Gastroesophageal sphincter (tissue), 4 donors: Measurements from ENCODE around the gene C1orf35. TPM values are rescaled to one million over a fixed set of nuclear protein-coding genes. Genes with fewer than 3 reads are reported as not detected.

Source experiments
- ATAC-seq: fragments of 150-250 bp; one replicate; pipeline ENCODE4 v1.9.1; 2016; ENCODE audit warnings: mild to moderate bottlenecking, moderate library complexity
- H3K27ac ChIP-seq, 4 donors: fragments of 200-600 bp; sonication (generic) in 3 of 4; 1 replicate in 3 of 4; 2 replicates in 1 of 4; pipeline ENCODE4 v1.5.1; 2016 to 2019
- H3K27me3 ChIP-seq: fragments of 200-600 bp; sonication (generic); one replicate; pipeline ENCODE4 v1.5.1; 2019
- H3K36me3 ChIP-seq, 2 donors: fragments of 200-600 bp; sonication (generic); one replicate each; pipeline ENCODE4 v1.5.1; 2019; ENCODE audit warnings: control low read depth in 1 of 2
- H3K4me1 ChIP-seq, 3 donors: fragments of 200-600 bp; sonication (generic); 1 replicate in 2 of 3; 2 replicates in 1 of 3; pipeline ENCODE4 v1.5.1; 2016 to 2019; ENCODE audit warnings: control low read depth in 2 of 3
- H3K4me3 ChIP-seq, 2 donors: fragments of 200-600 bp; sonication (generic); one replicate each; pipeline ENCODE4 v1.5.1; 2019; ENCODE audit warnings: mild to moderate bottlenecking in 1 of 2, moderate library complexity in 1 of 2
- H3K9me3 ChIP-seq, 3 donors: fragments of 200-600 bp; sonication (generic); one replicate each; pipeline ENCODE4 v1.5.1; 2017 to 2019; ENCODE audit warnings: control low read depth in 2 of 3
- EP300 ChIP-seq: sonication (generic); formaldehyde crosslinking; IDR thresholded peaks from one replicate; pipeline ENCODE4 v1.6.1; 2017; ENCODE audit warnings: antibody characterized with exemption, mild to moderate bottlenecking
- POLR2A ChIP-seq, 2 donors: fragments of 450-650 bp; IDR thresholded peaks; one replicate each; pipeline ENCODE4 v1.6.1; 2017; ENCODE audit warnings: antibody characterized with exemption in 2 of 2, mild to moderate bottlenecking in 2 of 2, moderate library complexity in 1 of 2
- POLR2AphosphoS5 ChIP-seq: sonication (generic); formaldehyde crosslinking; IDR thresholded peaks from one replicate; pipeline ENCODE4 v1.6.1; 2017; ENCODE audit warnings: antibody characterized with exemption
- WGBS, 2 donors: methylation state at CpG; one replicate each; pipeline ENCODE4 v1.1.5; 2018; ENCODE audit warnings: low coverage in 1 of 2; 5-methylcytosine and 5-hydroxymethylcytosine counted together
- total RNA-seq, 4 donors: library from RNA; depleted of rRNA; stranded (reverse); fragments of >200 nt; gene quantifications; one replicate each; pipeline ENCODE4 v1.1.0, GENCODE V29; 2016
- TF ChIP-seq, protein P1 (sequence below), 4 experiments: fragments of 200-600 bp in 2 of 4; fragments of 450-650 bp in 2 of 4; sonication (generic) in 1 of 4; IDR thresholded peaks; one replicate each; pipeline ENCODE4 v1.5.1; 2017 to 2019; ENCODE audit warnings: antibody characterized with exemption in 4 of 4, mild to moderate bottlenecking in 2 of 4, moderate library complexity in 2 of 4

C1orf35 gene
- total RNA-seq, 4 donors from 2014 or later: 11.6 to 16.0 (median 14.6) TPM

DNA sequence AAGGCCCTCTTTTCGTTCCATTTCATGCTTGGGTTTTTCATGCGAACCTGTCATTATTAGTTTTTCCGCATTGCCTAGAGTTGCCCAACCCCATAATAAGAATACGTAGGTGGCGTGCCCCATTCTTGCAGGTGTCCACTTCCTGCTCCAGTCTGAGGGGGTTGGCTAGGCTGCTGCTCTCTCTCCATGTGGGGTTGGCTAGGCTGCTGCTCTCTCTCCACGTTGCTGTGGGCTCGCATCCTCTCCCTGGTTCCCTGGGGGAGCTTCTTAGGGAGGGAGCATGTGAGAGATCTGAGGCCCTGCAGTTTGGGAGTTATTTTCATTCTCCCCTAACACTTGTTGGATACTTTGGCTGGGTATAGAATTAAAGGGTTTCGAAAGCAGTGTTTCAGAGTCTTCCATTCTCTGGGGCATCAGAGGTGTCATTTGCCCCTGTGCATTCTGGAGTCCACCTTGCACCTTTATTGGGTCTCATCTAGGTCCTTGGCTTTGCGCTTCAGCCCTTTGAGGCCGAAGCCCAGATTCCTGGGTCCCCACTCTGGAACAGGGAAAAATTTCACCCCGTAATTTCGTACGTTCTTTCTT is 8.6 kb downstream of the C1orf35 start:
- H3K27ac ChIP-seq: no peak overlapping the region
- no peaks in the 10 kb centered on the region for H3K27me3 ChIP-seq
- no peak for ATAC-seq
- WGBS, 2 donors: 82 to 95% methylated on average over 10 to 11 of the region's 13 CpGs
- H3K4me1 ChIP-seq: peaks cover 0 to 66% (median 31%) of the 10 kb centered on the region in 3 donors
- TF ChIP-seq, protein P1, sequence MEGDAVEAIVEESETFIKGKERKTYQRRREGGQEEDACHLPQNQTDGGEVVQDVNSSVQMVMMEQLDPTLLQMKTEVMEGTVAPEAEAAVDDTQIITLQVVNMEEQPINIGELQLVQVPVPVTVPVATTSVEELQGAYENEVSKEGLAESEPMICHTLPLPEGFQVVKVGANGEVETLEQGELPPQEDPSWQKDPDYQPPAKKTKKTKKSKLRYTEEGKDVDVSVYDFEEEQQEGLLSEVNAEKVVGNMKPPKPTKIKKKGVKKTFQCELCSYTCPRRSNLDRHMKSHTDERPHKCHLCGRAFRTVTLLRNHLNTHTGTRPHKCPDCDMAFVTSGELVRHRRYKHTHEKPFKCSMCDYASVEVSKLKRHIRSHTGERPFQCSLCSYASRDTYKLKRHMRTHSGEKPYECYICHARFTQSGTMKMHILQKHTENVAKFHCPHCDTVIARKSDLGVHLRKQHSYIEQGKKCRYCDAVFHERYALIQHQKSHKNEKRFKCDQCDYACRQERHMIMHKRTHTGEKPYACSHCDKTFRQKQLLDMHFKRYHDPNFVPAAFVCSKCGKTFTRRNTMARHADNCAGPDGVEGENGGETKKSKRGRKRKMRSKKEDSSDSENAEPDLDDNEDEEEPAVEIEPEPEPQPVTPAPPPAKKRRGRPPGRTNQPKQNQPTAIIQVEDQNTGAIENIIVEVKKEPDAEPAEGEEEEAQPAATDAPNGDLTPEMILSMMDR (IDR thresholded peaks at IDR 0.05): no peak
- TF ChIP-seq POLR2AphosphoS5 (no peak), EP300 (no peak), POLR2A (IDR thresholded peaks at IDR 0.05) (no peak)
- H3K9me3 ChIP-seq: peaks cover 0 to 15% (median 0%) of the 10 kb centered on the region in 3 donors
- peaks cover 0 to 58% of the 10 kb centered on the region in 2 donors for H3K36me3 ChIP-seq
- no peak overlapping the region for H3K4me3 ChIP-seq

DNA sequence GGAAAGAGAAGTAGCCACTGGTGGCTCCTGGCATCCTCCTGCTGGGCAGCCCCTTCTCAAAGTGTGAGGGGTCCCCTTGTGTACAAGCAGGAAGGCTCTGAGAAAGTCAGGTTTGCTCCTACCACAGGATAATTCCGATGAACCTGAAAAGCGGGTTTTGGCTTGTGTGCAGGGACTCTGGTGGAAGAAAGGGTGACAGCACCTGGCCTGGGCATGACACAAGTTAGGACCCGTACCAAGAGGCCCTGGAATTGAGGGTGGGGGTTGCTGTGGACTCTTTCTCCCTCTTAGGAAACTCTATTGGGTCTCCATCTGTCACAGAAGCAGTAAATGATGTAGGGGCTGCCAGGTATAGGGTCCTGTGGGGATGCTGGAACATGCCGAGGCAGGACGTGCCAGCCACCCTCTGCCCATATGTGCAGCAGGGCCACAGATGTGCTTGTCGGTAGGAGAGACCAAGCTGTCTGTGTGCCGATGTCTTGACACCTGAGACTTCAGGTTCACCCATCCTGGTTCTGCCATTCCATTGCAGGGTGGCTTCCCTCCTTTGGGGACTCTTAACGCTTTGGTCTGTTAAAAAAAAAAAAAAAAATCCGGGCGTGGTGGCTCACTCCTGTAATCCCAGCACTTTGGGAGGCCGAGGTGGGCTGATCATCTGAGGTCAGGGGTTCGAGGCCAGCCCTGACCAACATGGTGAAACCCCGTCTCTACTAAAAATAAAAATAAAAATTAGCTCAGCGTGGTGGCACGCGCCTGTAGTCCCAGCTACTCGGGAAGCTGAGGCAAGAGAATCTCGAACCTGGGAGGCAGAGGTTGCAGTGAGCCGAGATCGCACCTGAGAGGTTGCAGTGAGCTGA is 9.8 kb downstream of the C1orf35 start:
- H3K4me3 ChIP-seq: no peak overlapping the region
- no peak overlapping the region for H3K27ac ChIP-seq
- ATAC-seq: no peak
- peaks cover 0 to 15% (median 0%) of the 10 kb centered on the region in 3 donors for H3K9me3 ChIP-seq
- 96 to 98% methylated on average over 6 to 7 of the region's 20 CpGs for WGBS, 2 donors
- H3K27me3 ChIP-seq: no peaks in the 10 kb centered on the region
- TF ChIP-seq POLR2A (IDR thresholded peaks at IDR 0.05) (no peak), POLR2AphosphoS5 (no peak), EP300 (no peak)
- TF ChIP-seq, protein P1 (IDR thresholded peaks at IDR 0.05): no peak
- H3K36me3 ChIP-seq: peaks cover 0 to 53% of the 10 kb centered on the region in 2 donors
- peaks cover 0 to 79% (median 44%) of the 10 kb centered on the region in 3 donors for H3K4me1 ChIP-seq

DNA sequence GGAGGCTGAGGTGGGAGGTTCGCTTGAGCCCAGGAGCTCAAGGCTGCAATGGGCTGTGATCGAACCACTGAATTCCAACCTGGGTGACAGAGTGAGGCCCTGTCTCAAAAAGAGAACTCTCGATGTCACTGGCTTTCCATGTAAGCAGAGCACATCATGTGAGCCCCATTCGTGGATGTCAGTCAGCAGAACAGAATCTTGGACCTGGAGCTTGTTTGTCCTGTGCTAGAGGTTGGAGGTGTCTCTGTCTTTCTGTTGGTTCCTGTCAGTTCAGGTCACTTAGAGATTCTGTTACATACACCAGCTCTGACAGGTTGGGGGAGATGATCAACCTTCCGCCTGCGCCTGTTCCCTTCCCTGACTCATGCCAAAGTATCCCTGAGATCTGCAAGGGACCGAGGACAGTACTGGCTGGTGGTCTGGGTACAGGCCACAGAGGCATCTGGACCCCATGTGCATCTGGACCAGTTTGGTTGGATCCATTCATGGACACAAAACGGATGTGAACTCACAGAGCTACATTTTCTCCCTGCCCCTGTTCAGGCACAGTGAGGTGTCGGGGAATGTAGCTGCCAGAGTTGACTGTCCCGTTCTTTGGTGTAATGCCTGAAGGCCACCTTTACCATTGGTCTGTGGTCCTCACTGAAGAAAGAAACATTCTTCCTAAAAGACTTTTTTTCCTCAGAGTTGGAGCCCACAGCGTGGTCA is 10.6 kb downstream of the C1orf35 start:
- WGBS, 2 donors: 82 to 96% methylated on average over 4 to 5 of the region's 11 CpGs
- no peak for ATAC-seq
- Histone ChIP-seq H3K27me3 (no peaks in the 10 kb centered on the region), H3K27ac (no peak overlapping the region), H3K4me1 (peaks cover 0 to 86% (median 52%) of the 10 kb centered on the region in 3 donors), H3K4me3 (no peak overlapping the region), H3K36me3 (peaks cover 0 to 45% of the 10 kb centered on the region in 2 donors), H3K9me3 (peaks cover 0 to 15% (median 0%) of the 10 kb centered on the region in 3 donors)
- TF ChIP-seq, protein P1 (IDR thresholded peaks at IDR 0.05): no peak
- no peak for TF ChIP-seq POLR2A (IDR thresholded peaks at IDR 0.05)
- no peak for TF ChIP-seq POLR2AphosphoS5
- TF ChIP-seq EP300: no peak

DNA sequence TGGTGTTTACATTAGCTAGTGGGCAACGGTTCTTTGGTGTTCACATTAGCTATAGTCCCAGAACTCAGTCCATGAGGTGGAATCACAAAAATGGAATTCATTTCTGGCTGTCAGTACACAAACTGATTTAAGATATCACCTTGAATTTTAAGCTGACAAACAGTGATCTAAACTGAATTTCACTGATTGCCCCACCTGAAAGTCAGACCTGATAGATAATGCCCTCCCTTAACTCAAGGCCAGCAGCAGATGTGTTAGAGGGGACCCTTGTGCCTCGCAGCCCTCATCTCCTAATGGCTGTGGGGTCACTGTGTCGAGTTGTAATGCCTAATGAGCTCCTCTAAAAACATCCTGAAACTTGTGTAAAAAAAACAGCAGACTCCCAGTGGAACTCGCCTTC is 12.0 kb downstream of the C1orf35 start:
- Histone ChIP-seq H3K4me3 (no peak overlapping the region), H3K4me1 (peaks cover 0 to 86% (median 62%) of the 10 kb centered on the region in 3 donors), H3K27ac (no peak overlapping the region), H3K27me3 (no peaks in the 10 kb centered on the region), H3K9me3 (peaks cover 0 to 15% (median 0%) of the 10 kb centered on the region in 3 donors), H3K36me3 (peaks cover 0 to 31% of the 10 kb centered on the region in 2 donors)
- TF ChIP-seq, protein P1 (IDR thresholded peaks at IDR 0.05): no peak
- no peak for TF ChIP-seq POLR2AphosphoS5
- no peak for TF ChIP-seq POLR2A (IDR thresholded peaks at IDR 0.05)
- TF ChIP-seq EP300: no peak
- ATAC-seq: no peak
- 55 to 62% methylated on average over 4 of the region's 4 CpGs for WGBS, 2 donors
